Epithelial cell of esophagus (primary cell): ENCODE data around the gene PRR16.

Experiments used
- DNase-seq: peaks from one replicate; pipeline ENCODE4 v3.0.0; 2010; ENCODE audit warnings: low read depth
- H3K4me3 ChIP-seq: 2 replicates; pipeline ENCODE4 v1.5.1; 2011; ENCODE audit warnings: mild to moderate bottlenecking, low read length, control low read depth
- CTCF ChIP-seq: IDR thresholded peaks from 2 replicates; pipeline ENCODE4 v1.5.1; 2011; ENCODE audit warnings: low read depth, mild to moderate bottlenecking, low read length, control low read depth, inconsistent platforms; ENCODE audit not compliant: insufficient read depth; ENCODE audit errors: missing control alignments

PRR16 gene

DNA sequence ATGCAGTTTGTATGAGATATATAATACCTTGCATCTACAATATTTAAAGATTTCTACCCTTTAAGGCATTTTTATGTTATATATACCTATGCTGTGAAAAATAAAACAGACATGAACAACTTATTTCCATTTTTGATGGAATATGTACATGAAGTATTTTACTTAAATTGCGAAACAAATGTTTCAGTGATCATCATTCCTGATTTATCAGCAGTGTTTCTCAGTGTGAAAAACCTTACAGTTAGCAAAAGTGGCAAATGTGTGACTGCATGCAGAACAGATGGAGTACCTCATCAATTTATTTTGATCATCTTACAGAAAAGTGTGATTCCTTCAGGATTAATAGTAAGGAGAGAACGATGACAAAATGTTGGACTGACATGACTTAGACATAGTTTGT, 43.1 kb downstream of the PRR16 start:
- no peak overlapping the region for H3K4me3 ChIP-seq
- DNase-seq = no peak
- no peak for TF ChIP-seq CTCF

GRCh38 chr5:120507800-120508463, 43.8 kb downstream of the PRR16 start:
- no peak for TF ChIP-seq CTCF
- no peak overlapping the region for H3K4me3 ChIP-seq
- no peak for DNase-seq

DNA sequence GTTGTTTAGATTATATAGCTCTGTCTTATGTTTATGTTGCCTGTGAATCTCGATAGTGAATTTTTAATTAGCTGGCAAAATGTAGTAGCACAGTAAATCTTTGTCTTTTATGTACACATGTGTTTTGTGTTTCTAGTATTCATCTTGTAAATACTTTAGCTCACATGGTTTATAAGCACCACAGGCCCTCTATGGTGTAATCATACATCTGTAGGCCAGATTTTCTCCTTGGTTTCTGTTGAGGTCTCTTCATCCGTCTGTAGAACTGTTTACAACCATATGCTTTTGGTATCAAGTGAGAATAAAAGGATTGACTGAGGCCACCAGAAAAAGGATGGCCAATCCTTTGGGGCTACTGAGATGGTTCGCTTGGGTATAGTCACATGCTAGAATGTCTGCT, 45.0 kb downstream of the PRR16 start:
- no peak for TF ChIP-seq CTCF
- no peak overlapping the region for H3K4me3 ChIP-seq
- no peak for DNase-seq

- no peak overlapping the region for H3K4me3 ChIP-seq
- TF ChIP-seq CTCF = no peak
- no peak for DNase-seq
These were observed 46.1 kb downstream of the PRR16 start for GRCh38 chr5:120510098-120510637.

DNA sequence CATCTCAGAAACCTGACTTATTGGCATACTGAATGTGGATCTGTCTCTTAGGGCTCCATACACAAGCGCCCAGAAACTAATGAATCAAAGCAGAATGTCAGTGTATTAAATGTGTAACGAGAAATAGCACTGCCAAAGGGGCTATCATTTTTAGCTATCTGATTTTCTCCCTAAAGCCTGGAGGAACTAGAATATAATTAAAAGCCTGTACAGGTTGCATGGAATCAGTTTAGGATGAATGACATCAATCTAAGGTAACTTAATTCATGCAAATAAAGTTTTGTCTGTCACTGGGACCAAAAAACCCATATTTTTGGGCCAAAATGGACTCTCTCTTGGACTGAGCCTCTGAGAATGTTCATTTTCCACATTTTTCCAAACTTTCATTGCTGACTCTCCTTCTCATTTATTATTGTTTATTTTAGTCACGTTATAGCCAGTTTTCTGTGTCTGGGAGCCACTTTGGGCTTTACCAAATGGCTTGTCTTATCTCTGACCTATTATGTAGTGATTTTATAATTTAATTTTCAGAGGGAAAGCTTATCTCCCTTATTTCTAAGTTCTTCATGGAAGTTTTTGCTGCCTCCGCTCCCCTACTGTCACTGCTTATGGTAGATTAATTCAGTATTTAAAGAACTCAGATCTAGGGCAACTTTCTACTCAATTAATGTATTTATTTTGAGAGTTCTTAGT, 47.0 kb downstream of the PRR16 start:
- TF ChIP-seq CTCF = no peak
- H3K4me3 ChIP-seq = no peak overlapping the region
- no peak for DNase-seq

DNA sequence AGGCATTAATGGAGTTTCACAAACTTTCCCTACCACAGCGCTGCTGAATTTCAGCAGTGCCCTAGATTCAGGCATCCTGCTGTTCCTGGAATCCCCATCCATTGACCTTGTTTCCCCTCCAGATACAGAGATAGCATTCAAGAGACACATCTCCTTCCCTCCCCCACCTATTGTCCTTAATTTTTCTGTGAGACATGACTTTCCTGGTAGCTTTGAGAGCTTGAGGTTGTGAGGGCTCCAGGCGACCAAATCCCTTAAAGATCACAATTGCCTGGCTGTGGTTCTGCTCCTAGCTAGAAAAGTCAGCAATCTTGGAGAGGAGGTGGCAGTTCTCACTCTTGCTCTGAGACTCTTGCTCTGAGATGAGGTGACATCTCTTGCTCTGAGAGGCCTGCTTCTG, 48.0 kb downstream of the PRR16 start:
- no peak overlapping the region for H3K4me3 ChIP-seq
- no peak for DNase-seq
- TF ChIP-seq CTCF = no peak
